Gastrocnemius medialis (tissue), 4 donors: ENCODE measurements around the gene CTIF.

Source experiments
- CTCF ChIP-seq, 5 experiments: fragments of 450-650 bp in 3 of 5; fragments of 200-600 bp in 2 of 5; sonication (generic) in 2 of 5; IDR thresholded peaks in 4 of 5; conservative IDR thresholded peaks in 1 of 5; 1 replicate in 4 of 5; 2 replicates in 1 of 5; pipeline ENCODE4 v1.5.1; 2016 to 2019; ENCODE audit warnings: antibody characterized with exemption in 5 of 5, mild to moderate bottlenecking in 3 of 5, moderate library complexity in 3 of 5
- POLR2A ChIP-seq, 2 donors: fragments of 450-650 bp; IDR thresholded peaks; one replicate each; pipeline ENCODE4 v1.6.1; 2017; ENCODE audit warnings: antibody characterized with exemption in 2 of 2, mild to moderate bottlenecking in 2 of 2, moderate library complexity in 2 of 2

GRCh38 chr18:48490641-48491293, 48.1 kb upstream of the CTIF start:
- TF ChIP-seq CTCF (IDR thresholded peaks at IDR 0.05 in 4 of 5, conservative IDR thresholded peaks at IDR 0.05 in 1 of 5) (no peak), POLR2A (IDR thresholded peaks at IDR 0.05) (no peak)
